Measurements from ENCODE around the gene ST3GAL2. TPM values are rescaled to one million over a fixed set of nuclear protein-coding genes. Genes with fewer than 3 reads are reported as not detected.
"Not testable (repeated sequence)": the region's sequence is repeated elsewhere in the genome, so short reads cannot be mapped to it uniquely, and the experiment has no call there.

Gene ST3GAL2
- total and polyA plus RNA-seq, 9 donors, result 19.3 to 36.5 (median 28.7) TPM

DNA sequence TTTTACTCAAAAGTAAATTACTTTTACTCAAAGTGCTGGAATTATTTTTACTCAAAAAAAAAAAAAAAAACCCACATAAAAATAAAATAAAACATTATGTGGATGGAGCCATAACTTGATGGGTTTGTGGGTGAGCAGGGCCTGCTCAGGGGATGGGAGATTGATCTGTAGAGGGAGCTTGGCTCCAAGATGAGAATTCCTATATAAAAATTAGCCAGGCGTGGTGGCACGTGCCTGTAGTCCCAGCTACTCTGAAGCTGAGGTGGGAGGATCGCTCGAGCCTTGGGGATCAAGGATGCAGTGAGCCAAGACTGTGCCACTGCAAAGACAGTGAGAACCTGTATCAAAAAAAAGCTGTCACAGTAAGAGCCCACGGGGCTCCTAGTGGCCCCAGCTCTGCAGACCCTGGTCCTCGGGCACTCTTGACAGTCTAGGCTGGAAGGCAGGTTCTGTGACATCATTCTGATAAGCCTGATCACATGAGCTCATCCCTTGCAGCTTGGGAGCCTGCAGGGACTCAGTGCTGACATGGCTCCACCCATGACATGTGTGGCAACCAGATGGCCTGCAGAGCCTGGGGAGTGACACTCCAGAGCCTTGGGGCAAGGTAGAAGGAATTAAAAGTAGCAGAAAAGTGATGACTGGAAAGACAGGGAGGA lies 42.5 kb downstream of the ST3GAL2 start:
- Histone ChIP-seq H3K36me3 (ENCODE audit: control insufficient read depth, insufficient read depth, low read length) (peaks cover 68% of the 10 kb centered on the region), H3K9me3 (replicated peaks; ENCODE audit: control insufficient read depth, low read depth, low read length) (no peaks in the 10 kb centered on the region), H3K27ac (ENCODE audit: low read length) (no peak overlapping the region), H3K4me3 (ENCODE audit: low read length) (no peak overlapping the region), H3K27me3 (ENCODE audit: control insufficient read depth, insufficient read depth, low read length) (no peaks in the 10 kb centered on the region), H3K4me1 (ENCODE audit: control insufficient read depth, insufficient read depth, low read length) (peaks cover 9% of the 10 kb centered on the region)
- peak; percentile 30 for DNase-seq
- WGBS (ENCODE audit: insufficient coverage), result 68% methylated on average over 6 of the region's 6 CpGs

- Histone ChIP-seq H3K27ac (ENCODE audit: low read length) (no peak overlapping the region), H3K36me3 (ENCODE audit: control insufficient read depth, insufficient read depth, low read length) (peaks cover 69% of the 10 kb centered on the region), H3K4me3 (ENCODE audit: low read length) (no peak overlapping the region), H3K9me3 (replicated peaks; ENCODE audit: control insufficient read depth, low read depth, low read length) (no peaks in the 10 kb centered on the region), H3K27me3 (ENCODE audit: control insufficient read depth, insufficient read depth, low read length) (no peaks in the 10 kb centered on the region), H3K4me1 (ENCODE audit: control insufficient read depth, insufficient read depth, low read length) (peaks cover 9% of the 10 kb centered on the region)
- WGBS (ENCODE audit: insufficient coverage), result 30% methylated on average over 3 of the region's 8 CpGs
- peak; percentile 34 for DNase-seq
These were observed 43.5 kb downstream of the ST3GAL2 start for GRCh38 chr16:70395345-70395901.

GRCh38 chr16:70394853-70395252 lies 44.0 kb downstream of the ST3GAL2 start:
- H3K4me1 ChIP-seq (ENCODE audit: control insufficient read depth, insufficient read depth, low read length), result peaks cover 9% of the 10 kb centered on the region
- no peak for DNase-seq
- no peaks in the 10 kb centered on the region for H3K27me3 ChIP-seq (ENCODE audit: control insufficient read depth, insufficient read depth, low read length)
- no peak overlapping the region for H3K4me3 ChIP-seq (ENCODE audit: low read length)
- WGBS (ENCODE audit: insufficient coverage), result 90% methylated on average over 11 of the region's 14 CpGs
- no peaks in the 10 kb centered on the region for H3K9me3 ChIP-seq (replicated peaks; ENCODE audit: control insufficient read depth, low read depth, low read length)
- peaks cover 68% of the 10 kb centered on the region for H3K36me3 ChIP-seq (ENCODE audit: control insufficient read depth, insufficient read depth, low read length)
- no peak overlapping the region for H3K27ac ChIP-seq (ENCODE audit: low read length)

GRCh38 chr16:70393662-70394061 lies 45.2 kb downstream of the ST3GAL2 start:
- Histone ChIP-seq H3K27me3 (ENCODE audit: control insufficient read depth, insufficient read depth, low read length) (no peaks in the 10 kb centered on the region), H3K4me1 (ENCODE audit: control insufficient read depth, insufficient read depth, low read length) (peaks cover 9% of the 10 kb centered on the region), H3K36me3 (ENCODE audit: control insufficient read depth, insufficient read depth, low read length) (peaks cover 58% of the 10 kb centered on the region), H3K9me3 (replicated peaks; ENCODE audit: control insufficient read depth, low read depth, low read length) (no peaks in the 10 kb centered on the region), H3K27ac (ENCODE audit: low read length) (no peak overlapping the region), H3K4me3 (ENCODE audit: low read length) (no peak overlapping the region)
- 87% methylated on average over 6 of the region's 6 CpGs for WGBS (ENCODE audit: insufficient coverage)
- no peak for DNase-seq

DNA sequence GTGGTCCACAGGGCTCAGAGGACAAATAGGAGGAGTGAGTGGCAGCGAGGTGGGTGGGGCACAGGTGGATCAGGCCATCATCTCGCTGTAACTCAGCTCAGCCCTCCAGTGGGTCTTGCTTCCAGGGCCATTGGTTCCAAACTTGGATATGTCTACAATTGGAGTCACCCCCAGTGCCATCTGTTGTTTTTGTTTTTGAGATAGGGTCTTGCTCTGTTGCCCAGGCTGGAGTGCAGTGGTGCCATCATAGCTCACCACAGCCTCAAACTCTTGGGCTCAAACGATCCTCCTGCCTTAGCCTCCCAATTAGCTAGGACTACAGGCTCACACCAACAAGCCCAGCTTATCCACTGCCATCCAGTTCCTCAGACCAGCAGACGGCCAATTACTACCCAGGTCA lies 46.3 kb downstream of the ST3GAL2 start:
- H3K27me3 ChIP-seq (ENCODE audit: control insufficient read depth, insufficient read depth, low read length), result no peaks in the 10 kb centered on the region
- H3K4me3 ChIP-seq (ENCODE audit: low read length), result no peak overlapping the region
- no peaks in the 10 kb centered on the region for H3K9me3 ChIP-seq (replicated peaks; ENCODE audit: control insufficient read depth, low read depth, low read length)
- 92% methylated on average over 2 of the region's 4 CpGs for whole genome bisulfite sequencing (ENCODE audit: insufficient coverage)
- DNase-seq, result no peak
- peaks cover 9% of the 10 kb centered on the region for H3K4me1 ChIP-seq (ENCODE audit: control insufficient read depth, insufficient read depth, low read length)
- peaks cover 56% of the 10 kb centered on the region for H3K36me3 ChIP-seq (ENCODE audit: control insufficient read depth, insufficient read depth, low read length)
- H3K27ac ChIP-seq (ENCODE audit: low read length), result no peak overlapping the region

DNA sequence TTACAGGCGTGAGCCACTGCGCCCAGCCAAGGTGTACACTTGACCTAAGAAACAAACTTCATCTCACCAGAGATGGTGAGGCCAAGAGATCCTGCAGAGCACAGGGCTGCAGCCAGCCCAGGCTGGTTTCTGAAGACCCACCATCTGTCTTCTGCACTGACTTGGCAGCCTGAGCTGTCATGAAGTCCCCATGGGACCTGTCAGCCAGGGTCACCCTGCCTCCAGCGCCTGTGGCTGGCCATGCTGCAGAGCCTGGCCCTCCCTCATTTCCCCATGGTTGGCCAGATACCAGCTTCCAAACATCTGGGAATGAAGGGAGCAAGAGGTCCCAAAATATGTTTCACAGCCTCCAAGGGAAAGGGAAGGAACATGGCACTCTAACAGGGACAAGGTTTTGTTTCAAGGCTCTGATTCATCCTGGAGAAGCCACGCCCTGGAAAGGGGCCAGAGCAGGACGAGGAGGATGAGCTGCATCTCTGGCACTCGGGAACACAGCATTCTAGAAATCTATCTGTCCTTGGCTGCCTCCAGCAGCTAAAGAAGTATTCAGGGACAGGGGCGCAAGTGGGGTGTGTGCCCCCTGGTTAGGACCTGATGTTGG lies 46.9 kb downstream of the ST3GAL2 start:
- peak; percentile 38 for DNase-seq
- Histone ChIP-seq H3K4me1 (ENCODE audit: control insufficient read depth, insufficient read depth, low read length) (peaks cover 9% of the 10 kb centered on the region), H3K27me3 (ENCODE audit: control insufficient read depth, insufficient read depth, low read length) (no peaks in the 10 kb centered on the region), H3K9me3 (replicated peaks; ENCODE audit: control insufficient read depth, low read depth, low read length) (no peaks in the 10 kb centered on the region), H3K27ac (ENCODE audit: low read length) (no peak overlapping the region), H3K36me3 (ENCODE audit: control insufficient read depth, insufficient read depth, low read length) (peaks cover 57% of the 10 kb centered on the region), H3K4me3 (ENCODE audit: low read length) (no peak overlapping the region)
- 72% methylated on average over 4 of the region's 7 CpGs for WGBS (ENCODE audit: insufficient coverage)

- H3K27me3 ChIP-seq (ENCODE audit: control insufficient read depth, insufficient read depth, low read length), result no peaks in the 10 kb centered on the region
- H3K9me3 ChIP-seq (replicated peaks; ENCODE audit: control insufficient read depth, low read depth, low read length), result no peaks in the 10 kb centered on the region
- DNase-seq, result no peak
- no peak overlapping the region for H3K27ac ChIP-seq (ENCODE audit: low read length)
- peaks cover 62% of the 10 kb centered on the region for H3K36me3 ChIP-seq (ENCODE audit: control insufficient read depth, insufficient read depth, low read length)
- 100% methylated on average over 1 of the region's 3 CpGs for WGBS (ENCODE audit: insufficient coverage)
- H3K4me1 ChIP-seq (ENCODE audit: control insufficient read depth, insufficient read depth, low read length), result peaks cover 9% of the 10 kb centered on the region
- no peak overlapping the region for H3K4me3 ChIP-seq (ENCODE audit: low read length)
These were observed 47.5 kb downstream of the ST3GAL2 start for GRCh38 chr16:70391446-70391845.

DNA sequence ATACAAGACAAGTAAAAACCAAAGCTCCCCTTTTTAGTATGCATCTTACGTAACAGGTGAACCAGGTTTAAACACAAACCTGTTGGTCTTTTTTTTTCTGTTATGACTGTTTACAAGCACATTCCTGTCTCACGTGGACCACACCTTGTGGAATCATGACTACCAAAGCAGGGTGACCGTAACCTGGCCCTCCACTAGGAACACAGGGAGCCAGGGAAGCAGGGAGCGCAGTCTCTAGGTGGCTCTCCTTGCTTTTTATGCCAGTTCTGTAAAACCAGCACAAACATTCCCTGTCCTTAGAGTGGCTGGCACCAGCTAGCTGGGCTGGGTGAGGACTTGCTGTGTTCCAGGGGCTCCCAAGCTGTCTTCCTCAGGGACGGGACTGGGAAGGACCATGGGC lies 48.1 kb downstream of the ST3GAL2 start:
- Histone ChIP-seq H3K4me1 (ENCODE audit: control insufficient read depth, insufficient read depth, low read length) (peaks cover 9% of the 10 kb centered on the region), H3K27me3 (ENCODE audit: control insufficient read depth, insufficient read depth, low read length) (no peaks in the 10 kb centered on the region), H3K9me3 (replicated peaks; ENCODE audit: control insufficient read depth, low read depth, low read length) (no peaks in the 10 kb centered on the region), H3K27ac (ENCODE audit: low read length) (no peak overlapping the region), H3K4me3 (ENCODE audit: low read length) (no peak overlapping the region), H3K36me3 (ENCODE audit: control insufficient read depth, insufficient read depth, low read length) (peaks cover 63% of the 10 kb centered on the region)
- 95% methylated on average over 3 of the region's 5 CpGs for WGBS (ENCODE audit: insufficient coverage)
- DNase-seq, result no peak

GRCh38 chr16:70388006-70388680 lies 50.8 kb downstream of the ST3GAL2 start:
- Histone ChIP-seq H3K4me1 (ENCODE audit: control insufficient read depth, insufficient read depth, low read length) (peaks cover 9% of the 10 kb centered on the region), H3K27me3 (ENCODE audit: control insufficient read depth, insufficient read depth, low read length) (no peaks in the 10 kb centered on the region), H3K36me3 (ENCODE audit: control insufficient read depth, insufficient read depth, low read length) (peaks cover 49% of the 10 kb centered on the region), H3K9me3 (replicated peaks; ENCODE audit: control insufficient read depth, low read depth, low read length) (no peaks in the 10 kb centered on the region), H3K4me3 (ENCODE audit: low read length) (no peak overlapping the region), H3K27ac (ENCODE audit: low read length) (no peak overlapping the region)
- whole genome bisulfite sequencing (ENCODE audit: insufficient coverage), result 96% methylated on average over 15 of the region's 19 CpGs
- no peak for DNase-seq

- not testable (repeated sequence) for H3K4me1 ChIP-seq (ENCODE audit: control insufficient read depth, insufficient read depth, low read length); DNase-seq; H3K4me3 ChIP-seq (ENCODE audit: low read length); H3K27ac ChIP-seq (ENCODE audit: low read length); H3K9me3 ChIP-seq (replicated peaks; ENCODE audit: control insufficient read depth, low read depth, low read length); H3K27me3 ChIP-seq (ENCODE audit: control insufficient read depth, insufficient read depth, low read length)
- H3K36me3 ChIP-seq (ENCODE audit: control insufficient read depth, insufficient read depth, low read length), result peaks cover 48% of the 10 kb centered on the region
- WGBS (ENCODE audit: insufficient coverage), result 85% methylated on average over 11 of the region's 20 CpGs
These were observed 52.5 kb downstream of the ST3GAL2 start for GRCh38 chr16:70386289-70386986.
